ENCODE measurements around the gene KRT1.

Gene KRT1

DNA sequence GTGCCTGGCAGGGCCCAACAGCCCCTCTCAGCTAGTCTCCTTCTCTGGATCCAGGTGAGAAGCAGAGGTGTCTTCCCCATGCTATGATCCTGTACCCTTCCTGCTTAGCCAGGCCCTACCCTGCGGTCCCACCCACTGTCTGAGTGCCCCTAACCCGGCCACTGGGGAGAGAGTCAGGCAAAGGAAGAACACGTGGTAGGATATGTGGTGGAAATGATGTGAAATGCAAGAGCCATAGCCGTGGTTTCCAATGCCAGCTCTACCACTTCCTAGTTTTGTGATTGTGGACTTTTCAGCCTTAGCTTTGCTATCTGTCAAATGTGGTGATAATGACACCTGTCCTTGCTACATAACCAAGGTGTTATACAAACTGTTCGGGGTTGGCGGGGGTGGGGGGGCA, 44.0 kb downstream of the KRT1 start:
- DNase-seq (ENCODE audit: low spot score) = no peak

DNA sequence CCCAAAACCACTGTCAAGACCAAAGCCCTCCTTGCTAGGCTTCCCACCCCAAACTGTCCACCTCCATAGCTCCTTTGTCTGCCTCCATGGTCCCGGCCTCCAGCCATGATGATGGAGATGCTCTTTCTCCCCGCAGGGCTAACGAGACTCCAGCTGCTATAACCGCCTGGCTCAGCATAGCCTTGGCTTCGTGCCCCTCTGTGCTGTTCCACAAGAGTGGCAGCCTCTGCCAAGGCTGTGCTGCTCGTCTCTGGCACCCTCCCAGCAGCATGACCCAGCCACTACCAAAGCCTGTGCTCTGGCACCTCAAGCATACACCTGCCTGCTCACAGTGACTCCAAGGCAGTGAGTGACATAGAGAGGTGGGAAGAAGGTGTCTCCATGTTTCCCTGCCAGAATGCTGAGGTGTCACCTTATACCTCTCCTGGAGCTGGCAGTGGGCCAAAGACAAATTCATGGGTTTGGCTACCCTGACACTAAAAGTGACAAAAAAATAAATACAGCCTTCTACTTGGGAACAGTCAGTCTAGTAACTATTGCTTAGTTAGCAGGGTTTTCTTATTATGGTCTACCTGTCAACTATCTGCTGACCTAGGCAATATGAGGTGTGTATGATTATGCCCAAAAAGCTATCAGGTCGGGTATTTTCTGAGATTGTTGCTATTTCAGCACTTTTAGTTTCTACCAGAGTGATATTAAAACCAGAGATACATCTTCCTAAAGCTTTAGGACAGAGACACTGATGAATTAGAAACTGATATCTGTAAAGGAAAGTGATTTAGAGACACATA, 45.7 kb downstream of the KRT1 start:
- peak; percentile 92 for DNase-seq (ENCODE audit: low spot score)

DNA sequence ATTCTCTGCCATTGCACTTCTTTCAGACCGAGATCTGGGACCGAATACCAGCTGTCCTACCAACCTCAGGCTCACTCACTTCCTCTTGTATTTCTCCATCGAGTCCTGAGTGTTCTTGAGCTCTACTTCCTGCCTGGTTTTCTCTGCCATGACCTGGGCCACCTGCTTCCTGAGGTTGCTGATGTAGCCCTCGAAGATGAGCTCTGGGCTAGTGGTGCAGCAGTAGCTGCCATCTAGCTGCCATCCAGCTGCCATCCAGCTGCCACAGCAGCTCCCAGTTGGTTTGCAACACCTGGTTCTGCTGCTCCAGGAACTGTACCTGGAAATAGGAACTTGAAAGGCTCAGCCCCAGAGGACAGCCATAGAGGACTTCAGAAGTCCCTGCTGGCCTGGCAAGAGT, 46.8 kb downstream of the KRT1 start:
- DNase-seq (ENCODE audit: low spot score) = no peak

DNA sequence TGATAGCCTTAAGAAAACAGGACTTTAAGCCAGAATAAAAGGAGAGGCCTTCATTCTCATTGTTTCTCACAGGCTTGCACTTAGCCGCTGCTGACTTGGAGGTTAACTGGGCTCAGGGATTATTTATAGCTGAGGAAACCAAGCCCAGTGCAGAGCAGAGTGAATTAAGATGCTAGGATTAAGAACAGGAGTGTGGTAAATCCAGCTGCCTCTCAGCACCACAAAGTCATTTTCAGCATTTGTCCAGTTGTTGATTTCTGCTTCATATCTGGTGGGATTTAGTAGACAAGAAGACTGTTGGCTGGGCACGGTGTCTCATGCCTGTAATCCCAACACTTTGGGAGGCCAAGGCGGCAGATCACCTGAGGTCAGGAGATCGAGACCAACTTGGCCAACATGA, 47.6 kb downstream of the KRT1 start:
- DNase-seq (ENCODE audit: low spot score) = no peak

DNA sequence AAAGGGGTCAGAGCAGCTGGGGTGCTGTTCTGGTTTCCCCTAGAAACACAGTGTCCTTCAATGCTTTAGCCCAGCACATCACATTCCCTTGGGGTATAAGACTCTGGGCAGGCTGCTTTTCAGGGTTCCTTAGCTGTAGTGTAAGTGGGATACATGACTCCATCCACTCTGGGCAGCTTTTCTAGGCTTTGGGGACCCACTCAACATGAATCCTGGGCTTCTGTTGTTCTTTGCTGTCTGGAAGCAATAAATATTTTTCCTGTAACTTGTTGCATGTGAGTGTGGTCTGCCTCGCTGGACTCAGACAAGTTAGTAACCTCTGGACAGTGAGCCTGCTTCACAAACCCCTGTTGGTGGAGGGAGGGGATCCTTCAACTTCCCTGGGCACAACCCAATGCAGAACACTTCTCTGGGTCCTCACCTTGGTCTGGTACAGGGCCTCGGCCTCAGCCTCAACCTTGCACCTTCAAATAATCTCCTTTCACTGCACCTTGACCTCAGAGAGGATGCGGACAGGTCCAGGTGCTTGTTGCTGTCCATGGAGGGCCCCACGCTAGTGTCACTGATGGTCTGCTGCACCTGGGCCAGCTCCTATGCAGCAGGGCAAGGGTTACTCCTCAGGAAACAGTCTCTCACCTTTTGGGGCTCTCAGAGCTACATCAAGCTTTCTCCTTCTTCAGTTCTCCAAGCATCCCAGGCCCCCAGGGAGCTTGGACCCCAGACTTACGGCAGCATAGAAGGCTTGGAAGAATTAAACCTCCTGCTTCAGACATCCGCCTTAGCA, 48.3 kb downstream of the KRT1 start:
- no peak for DNase-seq (ENCODE audit: low spot score)

GRCh38 chr12:52631264-52631663, 48.9 kb downstream of the KRT1 start:
- no peak for DNase-seq (ENCODE audit: low spot score)

- DNase-seq (ENCODE audit: low spot score) = no peak
Measured at GRCh38 chr12:52630599-52631200, 49.5 kb downstream of the KRT1 start.

DNA sequence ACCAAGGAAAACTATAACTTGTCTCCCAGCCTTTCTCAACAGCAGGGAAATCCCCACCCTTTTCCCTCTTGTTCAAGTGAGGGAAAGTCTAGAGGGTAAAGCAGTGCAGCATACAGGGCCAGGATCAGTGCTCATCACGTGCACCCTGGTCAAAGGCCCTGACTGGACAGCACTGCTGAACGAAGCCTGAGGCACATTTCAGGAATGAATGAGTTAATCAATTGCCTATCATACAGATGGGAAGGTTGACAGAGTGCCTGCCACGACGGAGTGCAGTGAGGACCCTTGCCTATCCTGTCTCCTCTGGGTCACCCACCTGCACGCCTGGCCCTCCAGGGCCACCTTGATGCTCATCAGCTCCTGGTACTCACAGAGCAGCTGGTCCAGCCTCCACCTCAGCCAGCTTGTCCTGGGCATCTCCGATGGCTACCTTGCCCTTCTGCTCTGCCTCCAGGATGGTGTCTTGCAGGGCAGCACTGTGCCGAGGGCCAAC, 50.2 kb downstream of the KRT1 start:
- no peak for DNase-seq (ENCODE audit: low spot score)

DNA sequence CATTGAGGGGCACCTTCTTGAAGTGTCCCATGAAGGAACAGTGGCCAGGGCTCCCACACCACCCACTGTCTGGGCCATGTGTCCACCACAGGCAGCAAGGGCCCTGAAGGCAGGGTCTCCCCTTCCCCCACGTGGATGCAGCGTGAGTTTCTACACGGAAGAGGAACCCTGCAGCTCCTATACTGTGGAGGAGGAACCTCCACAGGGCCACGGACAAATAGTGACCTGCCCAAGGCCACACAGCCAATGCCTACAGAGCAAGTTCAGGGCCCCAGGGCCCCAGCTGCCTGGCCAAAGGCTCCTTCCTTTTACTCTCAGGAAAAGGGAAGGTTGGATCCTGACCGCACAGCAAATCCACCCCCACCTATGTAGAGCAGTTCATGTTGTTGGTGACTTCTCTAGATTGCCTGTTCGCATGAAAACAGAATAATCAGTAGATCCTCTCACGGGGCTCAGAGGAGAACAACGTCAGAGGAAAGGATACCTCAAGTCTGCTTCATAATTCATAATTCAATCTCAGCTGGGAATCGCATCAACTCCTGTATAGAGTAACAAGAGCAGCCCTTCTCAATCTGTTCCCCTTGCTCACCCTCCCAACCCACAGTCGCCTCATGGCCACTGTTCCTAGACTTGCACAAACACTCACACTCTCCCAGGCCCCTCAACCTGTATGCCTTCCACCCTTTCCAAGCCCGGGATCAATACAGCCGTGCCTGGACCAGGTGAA, 50.8 kb downstream of the KRT1 start:
- DNase-seq (ENCODE audit: low spot score) = no peak

GRCh38 chr12:52628841-52629240, 51.4 kb downstream of the KRT1 start:
- no peak for DNase-seq (ENCODE audit: low spot score)

- no peak for DNase-seq (ENCODE audit: low spot score)
Measured at GRCh38 chr12:52628111-52628507, 52.1 kb downstream of the KRT1 start.

DNA sequence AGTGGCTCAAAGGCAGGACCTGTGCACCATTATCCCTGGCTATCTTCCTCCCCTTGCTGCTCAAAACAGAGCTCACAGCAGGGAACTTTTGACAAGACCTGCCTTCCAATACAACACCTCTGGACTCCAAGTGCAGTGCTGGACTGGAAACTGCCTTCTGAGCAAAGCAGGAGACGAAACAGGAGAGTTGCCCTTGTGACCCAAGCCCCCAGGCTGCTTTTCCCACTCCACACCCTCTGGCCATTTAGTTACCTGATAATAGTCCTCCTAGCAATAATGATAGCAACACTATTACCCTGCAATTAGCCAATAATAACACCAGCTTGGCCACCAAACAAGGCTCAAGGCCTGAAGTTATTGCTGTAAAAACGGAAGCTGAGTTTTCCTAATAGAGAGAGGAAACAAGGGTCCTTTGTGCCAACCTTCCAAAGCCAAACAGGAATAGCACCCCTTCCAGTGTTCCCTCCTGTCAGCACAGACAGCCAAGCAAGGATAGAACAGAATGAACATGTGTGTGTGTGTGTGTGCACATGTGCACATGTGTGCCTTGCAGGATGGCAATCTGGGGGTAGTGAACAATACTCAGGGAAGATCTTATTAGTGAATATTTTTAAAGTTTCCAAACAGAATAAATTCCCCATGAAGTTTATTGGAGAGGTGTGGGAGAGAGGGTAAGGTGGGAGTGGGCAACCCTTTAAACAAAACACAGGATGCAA, 52.7 kb downstream of the KRT1 start:
- DNase-seq (ENCODE audit: low spot score) = no peak

Measured in Ammon's horn (tissue), 1 donor.